Neutrophil (primary cell): ENCODE data around the gene MYO7A.

Experiments
- H3K27ac ChIP-seq: fragments of 200-600 bp; sonication (generic); 2 replicates; pipeline ENCODE4 v1.5.1; 2016; ENCODE audit warnings: mild to moderate bottlenecking, moderate library complexity
- H3K27me3 ChIP-seq: fragments of 200-600 bp; sonication (generic); 2 replicates; pipeline ENCODE4 v1.6.0; 2016; ENCODE audit warnings: mild to moderate bottlenecking
- H3K36me3 ChIP-seq: fragments of 200-600 bp; sonication (generic); 2 replicates; pipeline ENCODE4 v1.5.1; 2017
- H3K4me1 ChIP-seq, 2 experiments: fragments of 200-600 bp in 1 of 2; sonication (generic) in 1 of 2; 1 replicate in 1 of 2; 2 replicates in 1 of 2; pipeline versions ENCODE4 v1.5.1 to v1.6.1; 2013 to 2016; ENCODE audit warnings: low read depth in 1 of 2, low read length in 1 of 2, mild to moderate bottlenecking in 1 of 2, moderate library complexity in 1 of 2; ENCODE audit not compliant: control insufficient read depth in 1 of 2, insufficient read depth in 1 of 2
- H3K4me3 ChIP-seq, 2 experiments: fragments of 200-600 bp in 1 of 2; sonication (generic) in 1 of 2; 1 replicate in 1 of 2; 2 replicates in 1 of 2; pipeline ENCODE4 v1.5.1; 2013 to 2016; ENCODE audit warnings: low read depth in 1 of 2, low read length in 1 of 2, mild to moderate bottlenecking in 1 of 2, moderate library complexity in 1 of 2
- H3K9me3 ChIP-seq: fragments of 200-600 bp; sonication (generic); 2 replicates; pipeline ENCODE4 v1.5.1; 2016
- TF ChIP-seq, protein P1 (sequence below): fragments of 200-600 bp; sonication (generic); IDR thresholded peaks from 2 replicates; pipeline ENCODE4 v1.5.1; 2016; ENCODE audit warnings: antibody characterized with exemption

MYO7A gene

GRCh38 chr11:77262803-77263202 lies 134.8 kb downstream of the MYO7A start:
- H3K9me3 ChIP-seq, result peaks cover 7% of the 10 kb centered on the region
- H3K4me1 ChIP-seq, result no peaks in the 10 kb centered on the region
- H3K27me3 ChIP-seq, result no peaks in the 10 kb centered on the region
- no peak overlapping the region for H3K4me3 ChIP-seq
- no peak overlapping the region for H3K27ac ChIP-seq
- TF ChIP-seq, protein P1, sequence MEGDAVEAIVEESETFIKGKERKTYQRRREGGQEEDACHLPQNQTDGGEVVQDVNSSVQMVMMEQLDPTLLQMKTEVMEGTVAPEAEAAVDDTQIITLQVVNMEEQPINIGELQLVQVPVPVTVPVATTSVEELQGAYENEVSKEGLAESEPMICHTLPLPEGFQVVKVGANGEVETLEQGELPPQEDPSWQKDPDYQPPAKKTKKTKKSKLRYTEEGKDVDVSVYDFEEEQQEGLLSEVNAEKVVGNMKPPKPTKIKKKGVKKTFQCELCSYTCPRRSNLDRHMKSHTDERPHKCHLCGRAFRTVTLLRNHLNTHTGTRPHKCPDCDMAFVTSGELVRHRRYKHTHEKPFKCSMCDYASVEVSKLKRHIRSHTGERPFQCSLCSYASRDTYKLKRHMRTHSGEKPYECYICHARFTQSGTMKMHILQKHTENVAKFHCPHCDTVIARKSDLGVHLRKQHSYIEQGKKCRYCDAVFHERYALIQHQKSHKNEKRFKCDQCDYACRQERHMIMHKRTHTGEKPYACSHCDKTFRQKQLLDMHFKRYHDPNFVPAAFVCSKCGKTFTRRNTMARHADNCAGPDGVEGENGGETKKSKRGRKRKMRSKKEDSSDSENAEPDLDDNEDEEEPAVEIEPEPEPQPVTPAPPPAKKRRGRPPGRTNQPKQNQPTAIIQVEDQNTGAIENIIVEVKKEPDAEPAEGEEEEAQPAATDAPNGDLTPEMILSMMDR, result no peak
- H3K36me3 ChIP-seq, result no peaks in the 10 kb centered on the region
